Astrocyte of the spinal cord (primary cell): ENCODE results near the gene TTC22.

Source experiments
- DNase-seq: peaks from one replicate; pipeline ENCODE4 v3.0.0; 2011; ENCODE audit warnings: low read depth, low spot score
- H3K4me3 ChIP-seq: 2 replicates; pipeline ENCODE4 v1.5.1; 2011; ENCODE audit warnings: low read depth, mild to moderate bottlenecking, low read length, moderate library complexity
- in situ Hi-C: cut with HindIII; loops from 2 replicates; pipeline ENCODE4 v1.10.0; 2017; ENCODE audit warnings: low sequenced_read_pairs
- TF ChIP-seq, protein P1 (sequence below): IDR thresholded peaks from 2 replicates; pipeline ENCODE4 v1.5.1; 2012; ENCODE audit warnings: low read depth, mild to moderate bottlenecking, low read length, inconsistent platforms

TTC22 gene

DNA sequence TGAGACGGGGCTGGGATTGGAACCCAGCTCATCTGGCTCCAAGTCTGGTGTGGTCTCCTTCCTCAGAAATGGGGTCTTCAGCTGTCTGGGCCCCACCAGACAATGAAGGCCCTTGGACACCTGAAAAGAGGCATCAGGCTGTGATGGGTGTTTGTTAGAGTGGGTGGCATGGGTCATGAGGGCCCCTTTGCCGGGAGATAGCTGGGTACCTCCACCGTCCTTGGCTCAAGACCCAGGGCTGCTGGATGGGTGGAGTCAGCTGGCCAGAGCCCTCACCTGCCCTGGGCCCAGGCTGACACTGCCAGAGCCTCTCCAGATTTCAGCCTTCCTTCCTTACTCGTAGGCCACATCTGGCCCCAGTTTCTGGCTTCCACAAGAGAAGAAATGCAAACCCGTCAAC is 13.4 kb upstream of the TTC22 start:
- TF ChIP-seq, protein P1, sequence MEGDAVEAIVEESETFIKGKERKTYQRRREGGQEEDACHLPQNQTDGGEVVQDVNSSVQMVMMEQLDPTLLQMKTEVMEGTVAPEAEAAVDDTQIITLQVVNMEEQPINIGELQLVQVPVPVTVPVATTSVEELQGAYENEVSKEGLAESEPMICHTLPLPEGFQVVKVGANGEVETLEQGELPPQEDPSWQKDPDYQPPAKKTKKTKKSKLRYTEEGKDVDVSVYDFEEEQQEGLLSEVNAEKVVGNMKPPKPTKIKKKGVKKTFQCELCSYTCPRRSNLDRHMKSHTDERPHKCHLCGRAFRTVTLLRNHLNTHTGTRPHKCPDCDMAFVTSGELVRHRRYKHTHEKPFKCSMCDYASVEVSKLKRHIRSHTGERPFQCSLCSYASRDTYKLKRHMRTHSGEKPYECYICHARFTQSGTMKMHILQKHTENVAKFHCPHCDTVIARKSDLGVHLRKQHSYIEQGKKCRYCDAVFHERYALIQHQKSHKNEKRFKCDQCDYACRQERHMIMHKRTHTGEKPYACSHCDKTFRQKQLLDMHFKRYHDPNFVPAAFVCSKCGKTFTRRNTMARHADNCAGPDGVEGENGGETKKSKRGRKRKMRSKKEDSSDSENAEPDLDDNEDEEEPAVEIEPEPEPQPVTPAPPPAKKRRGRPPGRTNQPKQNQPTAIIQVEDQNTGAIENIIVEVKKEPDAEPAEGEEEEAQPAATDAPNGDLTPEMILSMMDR: no peak
- no peak for DNase-seq
- in situ Hi-C loops: no loop called here
- no peak overlapping the region for H3K4me3 ChIP-seq

DNA sequence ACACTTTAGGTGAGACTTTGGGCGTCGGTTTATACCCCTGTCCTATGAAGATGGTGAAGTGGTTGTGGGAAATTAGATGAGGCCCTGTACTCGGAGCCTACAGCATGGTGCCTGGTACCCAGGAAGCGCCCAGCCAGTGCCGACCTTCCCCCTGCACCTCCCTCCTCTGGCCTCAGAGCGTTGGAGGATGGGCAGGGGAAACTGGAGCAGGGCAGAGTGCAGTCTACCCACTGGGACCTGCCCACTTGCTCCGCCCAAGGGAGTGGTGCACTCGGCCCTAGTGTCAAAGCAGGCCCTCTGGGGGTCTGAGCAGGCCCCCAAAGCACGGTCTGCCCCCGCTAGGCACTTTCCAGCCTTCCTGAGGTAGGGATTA is 13.0 kb upstream of the TTC22 start:
- TF ChIP-seq, protein P1: no peak
- in situ Hi-C loops: no loop called here
- H3K4me3 ChIP-seq: no peak overlapping the region
- DNase-seq: no peak

DNA sequence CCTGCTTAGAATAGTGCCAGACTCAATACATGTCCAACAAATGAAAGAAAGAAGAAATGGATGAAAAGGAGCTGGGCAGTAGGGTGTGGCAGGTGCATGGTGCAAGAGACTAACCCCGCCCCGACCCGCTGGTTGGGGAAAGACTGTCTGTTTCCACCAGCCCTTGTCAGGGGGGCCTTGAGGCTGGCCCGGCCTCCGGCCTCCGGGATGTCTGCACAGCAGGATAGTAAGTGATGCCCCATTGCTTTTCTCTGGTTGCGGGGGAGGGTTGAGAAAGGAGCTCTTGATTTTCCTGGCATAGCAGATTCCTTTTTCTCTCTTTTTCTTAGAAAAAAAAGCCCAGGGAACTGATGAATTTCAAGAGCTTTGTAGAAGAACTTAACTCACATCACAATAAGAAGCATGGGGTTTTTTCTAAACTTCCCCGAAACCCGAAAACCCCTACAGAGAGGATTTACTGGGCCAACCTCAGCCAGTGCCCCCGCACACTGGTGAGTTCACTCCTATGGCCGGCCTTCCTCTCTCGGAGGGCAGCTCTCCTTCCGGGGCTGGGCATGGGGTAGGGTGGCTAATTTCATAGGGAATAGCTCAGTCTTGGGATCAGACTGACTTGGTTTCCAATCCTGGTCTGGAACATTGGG is 12.5 kb upstream of the TTC22 start:
- in situ Hi-C loops: no loop called here
- DNase-seq: no peak
- TF ChIP-seq, protein P1: no peak
- H3K4me3 ChIP-seq: no peak overlapping the region

DNA sequence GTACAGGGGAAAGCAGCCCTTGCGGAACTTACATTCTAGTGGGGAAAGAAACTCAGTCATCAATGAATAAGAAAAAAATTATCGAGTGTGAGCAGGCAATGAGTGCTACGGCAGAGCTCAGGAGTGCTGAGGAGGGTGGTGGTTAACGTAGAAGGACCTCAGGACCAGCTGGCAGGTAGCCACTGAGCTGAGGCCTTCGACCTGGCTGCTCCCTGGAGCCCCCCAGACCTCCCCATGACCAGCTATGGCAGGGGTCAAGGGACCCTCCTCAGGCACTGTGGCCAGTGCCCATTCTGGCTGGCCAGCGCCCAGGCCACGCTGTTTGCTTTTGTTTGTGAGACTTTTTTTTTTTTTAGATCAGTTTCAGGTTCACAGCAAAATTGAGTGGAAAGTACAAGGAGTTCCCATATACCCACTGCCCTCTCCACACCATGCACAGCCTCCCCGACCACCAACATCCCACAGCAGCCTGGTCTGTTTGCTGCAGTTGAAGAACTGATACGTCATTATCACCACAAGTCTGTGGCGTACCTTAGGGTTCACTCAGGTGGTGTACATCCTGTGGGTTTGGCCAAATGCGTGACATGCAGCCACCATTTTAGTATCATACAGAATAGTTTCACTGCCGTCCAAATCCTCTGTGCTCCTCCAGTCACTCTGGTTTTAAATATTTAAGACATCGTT is 11.8 kb upstream of the TTC22 start:
- in situ Hi-C loops: no loop called here
- TF ChIP-seq, protein P1: no peak
- no peak overlapping the region for H3K4me3 ChIP-seq
- DNase-seq: no peak

DNA sequence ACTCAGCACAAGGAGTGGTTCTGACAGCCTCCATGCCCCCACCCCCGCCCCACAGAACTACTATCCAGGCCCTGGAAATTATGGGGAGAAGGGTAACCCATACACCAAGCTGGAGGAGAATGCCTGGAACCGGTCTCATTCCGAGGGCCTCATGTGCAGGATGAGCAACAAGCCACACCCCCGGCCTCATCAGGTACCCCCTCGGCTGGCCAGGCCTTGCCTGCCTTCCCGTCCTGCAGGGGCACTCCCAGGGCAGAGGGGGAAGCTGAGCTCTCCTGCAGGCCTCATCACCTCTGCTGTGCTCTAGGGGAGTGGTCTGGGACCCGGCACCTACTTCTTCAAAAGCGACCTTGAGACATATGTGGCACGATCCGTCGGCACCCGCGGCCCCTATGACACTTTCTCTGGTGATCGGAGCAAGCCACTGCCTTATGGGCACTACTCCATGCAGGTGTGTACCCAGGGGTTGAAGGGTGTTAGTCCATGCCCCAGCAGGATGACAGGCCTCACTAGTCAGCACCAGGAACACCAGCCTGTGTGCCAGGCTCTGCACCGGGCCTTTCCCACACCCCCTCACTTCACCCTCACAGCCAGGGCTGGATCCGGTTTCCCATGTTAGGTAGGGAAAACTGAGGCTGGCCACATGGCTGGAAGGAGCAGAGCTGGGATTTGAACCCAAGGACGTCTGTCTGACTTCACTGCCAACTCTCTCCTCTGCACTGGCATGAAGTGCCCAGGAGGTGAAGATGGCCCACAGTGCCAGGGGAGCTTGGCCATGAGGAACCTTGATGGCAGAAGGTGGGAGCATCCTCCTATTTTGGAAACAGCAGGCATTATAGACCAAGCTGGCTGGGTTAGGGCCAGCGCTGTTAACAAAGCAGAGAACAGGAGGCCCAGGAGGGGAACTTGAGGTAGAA is 10.9 kb upstream of the TTC22 start:
- no peak for DNase-seq
- in situ Hi-C loops: no loop called here
- TF ChIP-seq, protein P1: no peak
- no peak overlapping the region for H3K4me3 ChIP-seq

DNA sequence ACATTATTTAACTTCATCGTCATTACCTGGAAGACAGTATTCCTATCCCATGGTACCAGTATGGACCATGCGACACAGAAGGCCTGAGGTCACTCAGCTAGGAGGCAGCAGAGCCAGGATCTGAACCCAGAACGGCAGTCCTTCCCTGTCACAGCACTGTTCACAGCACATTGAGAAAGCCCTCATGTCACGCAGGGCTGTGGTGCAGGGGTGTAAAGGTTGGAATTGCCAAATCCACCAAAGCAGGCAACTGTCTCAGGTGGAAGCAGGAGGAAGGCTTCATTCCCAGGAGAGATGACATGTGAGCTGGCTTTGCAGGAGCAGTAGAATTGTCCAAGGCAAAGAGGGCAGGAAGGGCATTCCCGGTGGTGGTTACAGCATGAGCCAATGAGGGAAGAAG is 9.9 kb upstream of the TTC22 start:
- H3K4me3 ChIP-seq: no peak overlapping the region
- in situ Hi-C loops: no loop called here
- DNase-seq: no peak
- TF ChIP-seq, protein P1: no peak
